ENCODE data around the gene PIGO. TPM values are rescaled to one million over a fixed set of nuclear protein-coding genes. Genes with fewer than 3 reads are reported as not detected.

The PIGO gene
- total and polyA plus RNA-seq, 2 experiments from 2014 or later, result 11.2 to 18.9 TPM

DNA sequence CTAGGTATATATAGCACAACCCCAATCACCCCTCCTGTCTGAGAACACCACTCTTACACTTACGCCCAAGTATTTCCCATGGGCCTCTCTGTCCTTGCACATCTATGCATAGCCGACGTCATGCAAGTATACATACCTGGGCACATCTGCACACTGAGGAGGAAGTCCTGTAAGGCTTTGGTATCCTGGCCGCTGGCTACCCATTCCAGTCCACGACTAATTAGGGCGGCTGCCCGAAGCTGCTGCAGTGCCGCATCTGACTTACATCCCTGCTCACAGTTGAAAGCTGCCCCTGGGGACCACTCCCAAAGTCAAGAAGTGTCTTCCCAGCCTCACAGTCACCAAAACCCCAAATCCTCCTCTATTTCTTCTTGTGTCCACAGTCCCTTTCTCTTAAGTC lies 21.6 kb downstream of the PIGO start (continued):
- TF ChIP-seq, protein P1, sequence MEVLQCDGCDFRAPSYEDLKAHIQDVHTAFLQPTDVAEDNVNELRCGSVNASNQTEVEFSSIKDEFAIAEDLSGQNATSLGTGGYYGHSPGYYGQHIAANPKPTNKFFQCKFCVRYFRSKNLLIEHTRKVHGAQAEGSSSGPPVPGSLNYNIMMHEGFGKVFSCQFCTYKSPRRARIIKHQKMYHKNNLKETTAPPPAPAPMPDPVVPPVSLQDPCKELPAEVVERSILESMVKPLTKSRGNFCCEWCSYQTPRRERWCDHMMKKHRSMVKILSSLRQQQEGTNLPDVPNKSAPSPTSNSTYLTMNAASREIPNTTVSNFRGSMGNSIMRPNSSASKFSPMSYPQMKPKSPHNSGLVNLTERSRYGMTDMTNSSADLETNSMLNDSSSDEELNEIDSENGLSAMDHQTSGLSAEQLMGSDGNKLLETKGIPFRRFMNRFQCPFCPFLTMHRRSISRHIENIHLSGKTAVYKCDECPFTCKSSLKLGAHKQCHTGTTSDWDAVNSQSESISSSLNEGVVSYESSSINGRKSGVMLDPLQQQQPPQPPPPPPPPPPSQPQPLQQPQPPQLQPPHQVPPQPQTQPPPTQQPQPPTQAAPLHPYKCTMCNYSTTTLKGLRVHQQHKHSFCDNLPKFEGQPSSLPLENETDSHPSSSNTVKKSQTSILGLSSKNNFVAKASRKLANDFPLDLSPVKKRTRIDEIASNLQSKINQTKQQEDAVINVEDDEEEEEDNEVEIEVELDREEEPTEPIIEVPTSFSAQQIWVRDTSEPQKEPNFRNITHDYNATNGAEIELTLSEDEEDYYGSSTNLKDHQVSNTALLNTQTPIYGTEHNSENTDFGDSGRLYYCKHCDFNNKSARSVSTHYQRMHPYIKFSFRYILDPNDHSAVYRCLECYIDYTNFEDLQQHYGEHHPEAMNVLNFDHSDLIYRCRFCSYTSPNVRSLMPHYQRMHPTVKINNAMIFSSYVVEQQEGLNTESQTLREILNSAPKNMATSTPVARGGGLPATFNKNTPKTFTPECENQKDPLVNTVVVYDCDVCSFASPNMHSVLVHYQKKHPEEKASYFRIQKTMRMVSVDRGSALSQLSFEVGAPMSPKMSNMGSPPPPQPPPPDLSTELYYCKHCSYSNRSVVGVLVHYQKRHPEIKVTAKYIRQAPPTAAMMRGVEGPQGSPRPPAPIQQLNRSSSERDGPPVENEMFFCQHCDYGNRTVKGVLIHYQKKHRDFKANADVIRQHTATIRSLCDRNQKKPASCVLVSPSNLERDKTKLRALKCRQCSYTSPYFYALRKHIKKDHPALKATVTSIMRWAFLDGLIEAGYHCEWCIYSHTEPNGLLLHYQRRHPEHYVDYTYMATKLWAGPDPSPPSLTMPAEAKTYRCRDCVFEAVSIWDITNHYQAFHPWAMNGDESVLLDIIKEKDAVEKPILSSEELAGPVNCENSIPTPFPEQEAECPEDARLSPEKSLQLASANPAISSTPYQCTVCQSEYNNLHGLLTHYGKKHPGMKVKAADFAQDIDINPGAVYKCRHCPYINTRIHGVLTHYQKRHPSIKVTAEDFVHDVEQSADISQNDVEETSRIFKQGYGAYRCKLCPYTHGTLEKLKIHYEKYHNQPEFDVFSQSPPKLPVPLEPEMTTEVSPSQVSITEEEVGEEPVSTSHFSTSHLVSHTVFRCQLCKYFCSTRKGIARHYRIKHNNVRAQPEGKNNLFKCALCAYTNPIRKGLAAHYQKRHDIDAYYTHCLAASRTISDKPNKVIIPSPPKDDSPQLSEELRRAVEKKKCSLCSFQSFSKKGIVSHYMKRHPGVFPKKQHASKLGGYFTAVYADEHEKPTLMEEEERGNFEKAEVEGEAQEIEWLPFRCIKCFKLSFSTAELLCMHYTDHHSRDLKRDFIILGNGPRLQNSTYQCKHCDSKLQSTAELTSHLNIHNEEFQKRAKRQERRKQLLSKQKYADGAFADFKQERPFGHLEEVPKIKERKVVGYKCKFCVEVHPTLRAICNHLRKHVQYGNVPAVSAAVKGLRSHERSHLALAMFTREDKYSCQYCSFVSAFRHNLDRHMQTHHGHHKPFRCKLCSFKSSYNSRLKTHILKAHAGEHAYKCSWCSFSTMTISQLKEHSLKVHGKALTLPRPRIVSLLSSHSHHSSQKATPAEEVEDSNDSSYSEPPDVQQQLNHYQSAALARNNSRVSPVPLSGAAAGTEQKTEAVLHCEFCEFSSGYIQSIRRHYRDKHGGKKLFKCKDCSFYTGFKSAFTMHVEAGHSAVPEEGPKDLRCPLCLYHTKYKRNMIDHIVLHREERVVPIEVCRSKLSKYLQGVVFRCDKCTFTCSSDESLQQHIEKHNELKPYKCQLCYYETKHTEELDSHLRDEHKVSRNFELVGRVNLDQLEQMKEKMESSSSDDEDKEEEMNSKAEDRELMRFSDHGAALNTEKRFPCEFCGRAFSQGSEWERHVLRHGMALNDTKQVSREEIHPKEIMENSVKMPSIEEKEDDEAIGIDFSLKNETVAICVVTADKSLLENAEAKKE (CRISPR knock-in tag; IDR thresholded peaks at IDR 0.05), result no peak
- TF ChIP-seq CREB1 (CRISPR knock-in tag; IDR thresholded peaks at IDR 0.05; ENCODE audit: low read depth) (no peak), JUNB (IDR thresholded peaks at IDR 0.05; ENCODE audit: unreplicated experiment) (no peak)

DNA sequence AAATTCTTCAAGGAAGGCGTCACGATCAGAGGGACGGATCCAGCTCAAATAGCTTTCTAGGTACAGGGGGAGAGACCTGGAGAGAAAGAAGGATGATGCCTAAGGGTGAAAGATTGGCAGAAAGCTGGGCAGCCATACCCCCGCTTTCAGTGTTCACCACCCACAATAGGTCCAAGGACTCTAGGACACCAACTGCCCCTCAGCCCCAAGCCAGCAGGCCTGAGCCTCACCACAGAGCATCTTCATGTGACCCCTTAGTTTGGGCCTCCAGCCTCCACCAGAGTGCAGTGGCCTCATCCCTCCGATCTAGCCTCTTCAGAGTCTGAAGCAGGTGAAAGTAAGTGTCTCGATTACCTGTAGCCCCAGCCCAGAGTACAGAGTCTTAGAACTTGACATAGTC lies 22.2 kb downstream of the PIGO start:
- Mint-ChIP-seq H3K27ac (no peak overlapping the region), H3K27me3 (ENCODE audit: insufficient read depth, low read depth, poor library complexity) (peaks cover 11% of the 10 kb centered on the region), H3K9me3 (0 out of 3 replicates have a peak, but pooled peaks cover 2% of the 10 kb centered on the region), H3K4me1 (peaks cover 34% of the 10 kb centered on the region), H3K36me3 (ENCODE audit: low read depth) (peaks cover 72% of the 10 kb centered on the region), H3K4me3 (no peak overlapping the region; the same call in 2 of the 3 replicates)
- H3F3A ChIP-seq (replicated peaks; ENCODE audit: low read depth), result peaks cover 7% of the 10 kb centered on the region
- no peak overlapping the region for H2AFZ ChIP-seq
- H4K20me1 ChIP-seq (replicated peaks; ENCODE audit: insufficient read depth), result peaks cover 22% of the 10 kb centered on the region
- H3K4me1 ChIP-seq (ENCODE audit: insufficient read depth), result peaks cover 22% of the 10 kb centered on the region
- ATAC-seq, result no peak
- no peak for DNase-seq (ENCODE audit: low spot score)
- no peak overlapping the region for H3K27ac ChIP-seq (ENCODE audit: low read depth)
- no peak overlapping the region for H3K4me3 ChIP-seq
- H3K36me3 ChIP-seq (ENCODE audit: insufficient read depth), result peaks cover 3% of the 10 kb centered on the region; the same call in 1 of the 2 replicates
- no peaks in the 10 kb centered on the region for H3K27me3 ChIP-seq (ENCODE audit: insufficient read depth)
- peaks cover 48% of the 10 kb centered on the region for H3K79me2 ChIP-seq (replicated peaks; ENCODE audit: insufficient read depth)
- H3K4me2 ChIP-seq, result no peak overlapping the region
- H3K9me2 ChIP-seq (ENCODE audit: insufficient read depth), result no peaks in the 10 kb centered on the region
- TF ChIP-seq CREB1 (CRISPR knock-in tag; IDR thresholded peaks at IDR 0.05; ENCODE audit: low read depth) (no peak), EZH2 (IDR thresholded peaks at IDR 0.05; ENCODE audit: low read depth, unreplicated experiment) (no peak), EZH2phosphoT487 (IDR thresholded peaks at IDR 0.05; ENCODE audit: unreplicated experiment) (no peak), ZNF331 (CRISPR knock-in tag; IDR thresholded peaks at IDR 0.05; ENCODE audit: low read depth) (no peak), JUNB (IDR thresholded peaks at IDR 0.05; ENCODE audit: unreplicated experiment) (no peak), STAT1 (IDR thresholded peaks at IDR 0.05; ENCODE audit: unreplicated experiment) (no peak), NANOG (IDR thresholded peaks at IDR 0.05; ENCODE audit: borderline replicate concordance) (no peak), ZNF114 (CRISPR knock-in tag; IDR thresholded peaks at IDR 0.05) (no peak)
- TF ChIP-seq, protein P2, sequence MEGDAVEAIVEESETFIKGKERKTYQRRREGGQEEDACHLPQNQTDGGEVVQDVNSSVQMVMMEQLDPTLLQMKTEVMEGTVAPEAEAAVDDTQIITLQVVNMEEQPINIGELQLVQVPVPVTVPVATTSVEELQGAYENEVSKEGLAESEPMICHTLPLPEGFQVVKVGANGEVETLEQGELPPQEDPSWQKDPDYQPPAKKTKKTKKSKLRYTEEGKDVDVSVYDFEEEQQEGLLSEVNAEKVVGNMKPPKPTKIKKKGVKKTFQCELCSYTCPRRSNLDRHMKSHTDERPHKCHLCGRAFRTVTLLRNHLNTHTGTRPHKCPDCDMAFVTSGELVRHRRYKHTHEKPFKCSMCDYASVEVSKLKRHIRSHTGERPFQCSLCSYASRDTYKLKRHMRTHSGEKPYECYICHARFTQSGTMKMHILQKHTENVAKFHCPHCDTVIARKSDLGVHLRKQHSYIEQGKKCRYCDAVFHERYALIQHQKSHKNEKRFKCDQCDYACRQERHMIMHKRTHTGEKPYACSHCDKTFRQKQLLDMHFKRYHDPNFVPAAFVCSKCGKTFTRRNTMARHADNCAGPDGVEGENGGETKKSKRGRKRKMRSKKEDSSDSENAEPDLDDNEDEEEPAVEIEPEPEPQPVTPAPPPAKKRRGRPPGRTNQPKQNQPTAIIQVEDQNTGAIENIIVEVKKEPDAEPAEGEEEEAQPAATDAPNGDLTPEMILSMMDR (conservative IDR thresholded peaks at IDR 0.05; ENCODE audit: low read depth in 2 of 2), result no peak
- TF ChIP-seq, protein P3, sequence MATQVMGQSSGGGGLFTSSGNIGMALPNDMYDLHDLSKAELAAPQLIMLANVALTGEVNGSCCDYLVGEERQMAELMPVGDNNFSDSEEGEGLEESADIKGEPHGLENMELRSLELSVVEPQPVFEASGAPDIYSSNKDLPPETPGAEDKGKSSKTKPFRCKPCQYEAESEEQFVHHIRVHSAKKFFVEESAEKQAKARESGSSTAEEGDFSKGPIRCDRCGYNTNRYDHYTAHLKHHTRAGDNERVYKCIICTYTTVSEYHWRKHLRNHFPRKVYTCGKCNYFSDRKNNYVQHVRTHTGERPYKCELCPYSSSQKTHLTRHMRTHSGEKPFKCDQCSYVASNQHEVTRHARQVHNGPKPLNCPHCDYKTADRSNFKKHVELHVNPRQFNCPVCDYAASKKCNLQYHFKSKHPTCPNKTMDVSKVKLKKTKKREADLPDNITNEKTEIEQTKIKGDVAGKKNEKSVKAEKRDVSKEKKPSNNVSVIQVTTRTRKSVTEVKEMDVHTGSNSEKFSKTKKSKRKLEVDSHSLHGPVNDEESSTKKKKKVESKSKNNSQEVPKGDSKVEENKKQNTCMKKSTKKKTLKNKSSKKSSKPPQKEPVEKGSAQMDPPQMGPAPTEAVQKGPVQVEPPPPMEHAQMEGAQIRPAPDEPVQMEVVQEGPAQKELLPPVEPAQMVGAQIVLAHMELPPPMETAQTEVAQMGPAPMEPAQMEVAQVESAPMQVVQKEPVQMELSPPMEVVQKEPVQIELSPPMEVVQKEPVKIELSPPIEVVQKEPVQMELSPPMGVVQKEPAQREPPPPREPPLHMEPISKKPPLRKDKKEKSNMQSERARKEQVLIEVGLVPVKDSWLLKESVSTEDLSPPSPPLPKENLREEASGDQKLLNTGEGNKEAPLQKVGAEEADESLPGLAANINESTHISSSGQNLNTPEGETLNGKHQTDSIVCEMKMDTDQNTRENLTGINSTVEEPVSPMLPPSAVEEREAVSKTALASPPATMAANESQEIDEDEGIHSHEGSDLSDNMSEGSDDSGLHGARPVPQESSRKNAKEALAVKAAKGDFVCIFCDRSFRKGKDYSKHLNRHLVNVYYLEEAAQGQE (IDR thresholded peaks at IDR 0.05; ENCODE audit: unreplicated experiment), result no peak
- TF ChIP-seq, protein P4, sequence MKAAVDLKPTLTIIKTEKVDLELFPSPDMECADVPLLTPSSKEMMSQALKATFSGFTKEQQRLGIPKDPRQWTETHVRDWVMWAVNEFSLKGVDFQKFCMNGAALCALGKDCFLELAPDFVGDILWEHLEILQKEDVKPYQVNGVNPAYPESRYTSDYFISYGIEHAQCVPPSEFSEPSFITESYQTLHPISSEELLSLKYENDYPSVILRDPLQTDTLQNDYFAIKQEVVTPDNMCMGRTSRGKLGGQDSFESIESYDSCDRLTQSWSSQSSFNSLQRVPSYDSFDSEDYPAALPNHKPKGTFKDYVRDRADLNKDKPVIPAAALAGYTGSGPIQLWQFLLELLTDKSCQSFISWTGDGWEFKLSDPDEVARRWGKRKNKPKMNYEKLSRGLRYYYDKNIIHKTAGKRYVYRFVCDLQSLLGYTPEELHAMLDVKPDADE (IDR thresholded peaks at IDR 0.05), result no peak

Data from GM23338 (cell line).